Neuron (in vitro differentiated cells): ENCODE results near the gene CCNG1.
A peak's percentile ranks its signal among the peaks of the same experiment; 100 is the strongest.
"Not testable (repeated sequence)": the region's sequence is repeated elsewhere in the genome, so short reads cannot be mapped to it uniquely, and the experiment has no call there.

Source experiments
- H2AFZ ChIP-seq: one replicate; pipeline ENCODE4 v1.6.1; 2013; ENCODE audit warnings: low read depth, mild to moderate bottlenecking, inconsistent platforms, low read length, moderate library complexity
- H3K27me3 ChIP-seq: one replicate; pipeline ENCODE4 v1.6.1; 2013; ENCODE audit warnings: low read length; ENCODE audit not compliant: insufficient read depth
- H3K36me3 ChIP-seq: one replicate; pipeline ENCODE4 v1.6.1; 2013; ENCODE audit warnings: low read length; ENCODE audit not compliant: insufficient read depth
- H3K4me1 ChIP-seq: one replicate; pipeline ENCODE4 v1.6.1; 2013; ENCODE audit warnings: low read length; ENCODE audit not compliant: insufficient read depth
- H3K4me3 ChIP-seq: 2 replicates; pipeline ENCODE4 v1.5.1; 2013; ENCODE audit warnings: mild to moderate bottlenecking, low read length, moderate library complexity
- H3K9me3 ChIP-seq: one replicate; pipeline ENCODE4 v1.6.1; 2013; ENCODE audit warnings: low read length

Gene CCNG1

GRCh38 chr5:163437309-163438182, at the start of gene CCNG1:
TSS of gene CCNG1 (plus strand) at chr5:163437595. CDS start at chr5:163439257, 1,662 bp downstream.
- peak within 1 kb of the TSS; percentile 93 for H3K4me3 ChIP-seq
- H3K4me1 ChIP-seq = peaks cover 36% of the 10 kb centered on the region
- H3K9me3 ChIP-seq = no peaks in the 10 kb centered on the region
- no peaks in the 10 kb centered on the region for H3K27me3 ChIP-seq
- peaks cover 35% of the 10 kb centered on the region for H3K36me3 ChIP-seq
- peak within 1 kb of the TSS; percentile 44 for H2AFZ ChIP-seq

- no peaks in the 10 kb centered on the region for H3K9me3 ChIP-seq
- no peak overlapping the region for H2AFZ ChIP-seq
- no peaks in the 10 kb centered on the region for H3K4me1 ChIP-seq
- H3K4me3 ChIP-seq = no peak overlapping the region
- no peaks in the 10 kb centered on the region for H3K36me3 ChIP-seq
- no peaks in the 10 kb centered on the region for H3K27me3 ChIP-seq
Observed at GRCh38 chr5:163395792-163396191, 41.6 kb upstream of the CCNG1 start.

GRCh38 chr5:163396818-163397340, 40.5 kb upstream of the CCNG1 start:
- H3K4me3 ChIP-seq, H3K9me3 ChIP-seq, H3K27me3 ChIP-seq, H3K4me1 ChIP-seq, H2AFZ ChIP-seq, H3K36me3 ChIP-seq: not testable (repeated sequence)

- no peaks in the 10 kb centered on the region for H3K4me1 ChIP-seq
- H3K4me3 ChIP-seq = no peak overlapping the region
- H3K9me3 ChIP-seq = no peaks in the 10 kb centered on the region
- H2AFZ ChIP-seq = no peak overlapping the region
- H3K36me3 ChIP-seq = no peaks in the 10 kb centered on the region
- H3K27me3 ChIP-seq = no peaks in the 10 kb centered on the region
Observed at GRCh38 chr5:163397354-163397753, 40.0 kb upstream of the CCNG1 start.

- Histone ChIP-seq H2AFZ (no peak overlapping the region), H3K27me3 (no peaks in the 10 kb centered on the region), H3K36me3 (no peaks in the 10 kb centered on the region), H3K4me1 (no peaks in the 10 kb centered on the region), H3K4me3 (no peak overlapping the region), H3K9me3 (no peaks in the 10 kb centered on the region)
Observed at GRCh38 chr5:163399923-163400322, 37.5 kb upstream of the CCNG1 start.

GRCh38 chr5:163401271-163401670, 36.1 kb upstream of the CCNG1 start:
- no peak overlapping the region for H2AFZ ChIP-seq
- H3K36me3 ChIP-seq = no peaks in the 10 kb centered on the region
- H3K27me3 ChIP-seq = no peaks in the 10 kb centered on the region
- no peaks in the 10 kb centered on the region for H3K9me3 ChIP-seq
- H3K4me3 ChIP-seq = no peak overlapping the region
- no peaks in the 10 kb centered on the region for H3K4me1 ChIP-seq

- Histone ChIP-seq H3K27me3 (no peaks in the 10 kb centered on the region), H3K4me3 (no peak overlapping the region), H3K4me1 (no peaks in the 10 kb centered on the region), H2AFZ (no peak overlapping the region), H3K36me3 (no peaks in the 10 kb centered on the region), H3K9me3 (no peaks in the 10 kb centered on the region)
Observed at GRCh38 chr5:163402007-163402406, 35.4 kb upstream of the CCNG1 start.

- H3K4me3 ChIP-seq = no peak overlapping the region
- no peaks in the 10 kb centered on the region for H3K4me1 ChIP-seq
- H3K36me3 ChIP-seq = no peaks in the 10 kb centered on the region
- no peaks in the 10 kb centered on the region for H3K9me3 ChIP-seq
- H3K27me3 ChIP-seq = no peaks in the 10 kb centered on the region
- H2AFZ ChIP-seq = no peak overlapping the region
Observed at GRCh38 chr5:163404364-163405173, 32.8 kb upstream of the CCNG1 start.

- Histone ChIP-seq H2AFZ (no peak overlapping the region), H3K9me3 (no peaks in the 10 kb centered on the region), H3K27me3 (no peaks in the 10 kb centered on the region), H3K4me1 (no peaks in the 10 kb centered on the region), H3K4me3 (no peak overlapping the region), H3K36me3 (no peaks in the 10 kb centered on the region)
Observed at GRCh38 chr5:163407034-163407655, 30.2 kb upstream of the CCNG1 start.

- H3K4me1 ChIP-seq = no peaks in the 10 kb centered on the region
- no peaks in the 10 kb centered on the region for H3K27me3 ChIP-seq
- H3K4me3 ChIP-seq = no peak overlapping the region
- no peaks in the 10 kb centered on the region for H3K36me3 ChIP-seq
- H2AFZ ChIP-seq = no peak overlapping the region
- no peaks in the 10 kb centered on the region for H3K9me3 ChIP-seq
Observed at GRCh38 chr5:163408311-163408923, 29.0 kb upstream of the CCNG1 start.

GRCh38 chr5:163409384-163409783, 28.0 kb upstream of the CCNG1 start:
- Histone ChIP-seq H3K9me3 (no peaks in the 10 kb centered on the region), H3K4me1 (no peaks in the 10 kb centered on the region), H3K27me3 (no peaks in the 10 kb centered on the region), H2AFZ (no peak overlapping the region), H3K36me3 (no peaks in the 10 kb centered on the region), H3K4me3 (no peak overlapping the region)

- Histone ChIP-seq H3K36me3 (no peaks in the 10 kb centered on the region), H2AFZ (no peak overlapping the region)
Observed at GRCh38 chr5:163410505-163410904, 26.9 kb upstream of the CCNG1 start.

More at GRCh38 chr5:163410505-163410904, 26.9 kb upstream of the CCNG1 start:
- no peaks in the 10 kb centered on the region for H3K27me3 ChIP-seq
- H3K4me1 ChIP-seq = no peaks in the 10 kb centered on the region
- no peaks in the 10 kb centered on the region for H3K9me3 ChIP-seq
- H3K4me3 ChIP-seq = no peak overlapping the region
